Esophagus squamous epithelium (tissue), 4 donors: Measurements from ENCODE around the gene CIBAR2. TPM values are rescaled to one million over a fixed set of nuclear protein-coding genes. Genes with fewer than 3 reads are reported as not detected.

Source experiments
- total RNA-seq, 4 donors: library from RNA; depleted of rRNA; stranded (reverse); fragments of >200 nt; gene quantifications; one replicate each; pipeline ENCODE4 v1.1.0, GENCODE V29; 2016

Gene CIBAR2
- total RNA-seq, 4 donors from 2014 or later, result not detected

Other genes starting within 250 kb of the CIBAR2 start
- 10 to 100 TPM; 31.2 to 41.2 (median 38.6) TPM for gene ZDHHC7, start 100.9 kb downstream of the CIBAR2 start, total RNA-seq
- 10 to 100 TPM in 1 of 4 donors, 1 to 10 TPM in 3; 9.0 to 11.4 (median 9.7) TPM for gene KIAA0513, start 84.7 kb downstream of the CIBAR2 start, total RNA-seq